GM21717 (cell line): ENCODE measurements around the gene OR2V2.
A peak's percentile ranks its signal among the peaks of the same experiment; 100 is the strongest.
"Not testable (repeated sequence)": the region's sequence is repeated elsewhere in the genome, so short reads cannot be mapped to it uniquely, and the experiment has no call there.

Experiments
- ATAC-seq: cut with Tn5 transposase; IDR thresholded peaks from one replicate; pipeline ENCODE4 v1.9.1; 2021; ENCODE audit warnings: mild to moderate bottlenecking, moderate library complexity; ENCODE audit not compliant: unreplicated experiment

OR2V2 gene

GRCh38 chr5:181142054-181142453, 5.3 kb upstream of the OR2V2 start:
- no peak for ATAC-seq

GRCh38 chr5:181145133-181145532, 2.3 kb upstream of the OR2V2 start:
- no peak for ATAC-seq

GRCh38 chr5:181149355-181149754, 2.0 kb downstream of the OR2V2 start:
- ATAC-seq: no peak

GRCh38 chr5:181149806-181150733, 2.7 kb downstream of the OR2V2 start:
- no peak for ATAC-seq

GRCh38 chr5:181151146-181151545, 3.8 kb downstream of the OR2V2 start:
- ATAC-seq: no peak

- ATAC-seq: no peak
Measured at GRCh38 chr5:181152406-181152805, 5.0 kb downstream of the OR2V2 start.

- ATAC-seq: no peak
Measured at GRCh38 chr5:181153814-181154213, 6.4 kb downstream of the OR2V2 start.

- no peak for ATAC-seq
Measured at GRCh38 chr5:181156758-181157157, 9.4 kb downstream of the OR2V2 start.

GRCh38 chr5:181158869-181159268, 11.5 kb downstream of the OR2V2 start:
- ATAC-seq: no peak

GRCh38 chr5:181159286-181160151, 12.1 kb downstream of the OR2V2 start:
- peak; percentile 64 for ATAC-seq

GRCh38 chr5:181160152-181160754, 12.9 kb downstream of the OR2V2 start:
- ATAC-seq: peak; percentile 63

- ATAC-seq: not testable (repeated sequence)
Measured at GRCh38 chr5:181160755-181161533, 13.6 kb downstream of the OR2V2 start.

- no peak for ATAC-seq
Measured at GRCh38 chr5:181161534-181162175, 14.3 kb downstream of the OR2V2 start.

GRCh38 chr5:181163487-181164075, 16.2 kb downstream of the OR2V2 start:
- ATAC-seq: no peak

- ATAC-seq: no peak
Measured at GRCh38 chr5:181164076-181164952, 16.9 kb downstream of the OR2V2 start.

- ATAC-seq: no peak
Measured at GRCh38 chr5:181166812-181167733, 19.7 kb downstream of the OR2V2 start.

GRCh38 chr5:181167814-181168488, 20.6 kb downstream of the OR2V2 start:
- ATAC-seq: no peak
